NB4 (cell line): ENCODE results near the gene GDPD5.

Experiments
- CTCF ChIP-seq: IDR thresholded peaks from one replicate; pipeline ENCODE4 v1.5.1; 2012; ENCODE audit warnings: low read depth, low read length
- MAX ChIP-seq: IDR thresholded peaks from 2 replicates; pipeline ENCODE4 v1.6.1; 2011; ENCODE audit warnings: low read depth, low read length
- MYC ChIP-seq: IDR thresholded peaks from 2 replicates; pipeline ENCODE4 v1.6.1; 2011; ENCODE audit warnings: low read depth, low read length
- POLR2A ChIP-seq: IDR thresholded peaks from 2 replicates; pipeline ENCODE4 v1.6.1; 2011; ENCODE audit warnings: mild to moderate bottlenecking; ENCODE audit not compliant: insufficient read length; ENCODE audit errors: extremely low read depth

- TF ChIP-seq CTCF (no peak), POLR2A (no peak), MAX (no peak), MYC (no peak)
These were observed 70.8 kb downstream of the GDPD5 start for GRCh38 chr11:75454987-75455386.
